GM23338 (cell line): Measurements from ENCODE around the gene SLC25A24. TPM values are rescaled to one million over a fixed set of nuclear protein-coding genes. Genes with fewer than 3 reads are reported as not detected.

Experiments
- ATAC-seq: fragments of 200-7000 bp; cut with Tn5 transposase; 3 replicates; pipeline ENCODE4 v1.9.1; 2020
- DNase-seq: peaks from one replicate; pipeline ENCODE4 v3.0.0-alpha.2; 2015; ENCODE audit warnings: low spot score
- H2AFZ ChIP-seq: fragments of 200-600 bp; sonication (generic); 2 replicates; pipeline ENCODE4 v1.8.0; 2016; ENCODE audit warnings: antibody characterized with exemption, mild to moderate bottlenecking, moderate library complexity
- H3F3A ChIP-seq: fragments of 200-600 bp; sonication (generic); replicated peaks from 2 replicates; pipeline ENCODE4 v1.8.0; 2017; ENCODE audit warnings: antibody characterized with exemption, mixed run types, low read depth
- H3K27ac ChIP-seq: fragments of 200-600 bp; sonication (generic); 2 replicates; pipeline ENCODE4 v1.6.1; 2016; ENCODE audit warnings: low read depth
- H3K27me3 ChIP-seq: fragments of 200-600 bp; sonication (generic); 2 replicates; pipeline ENCODE4 v1.8.0; 2016; ENCODE audit warnings: mild to moderate bottlenecking, mixed run types, moderate library complexity; ENCODE audit not compliant: insufficient read depth
- H3K36me3 ChIP-seq: fragments of 200-600 bp; sonication (generic); 2 replicates; pipeline ENCODE4 v1.8.0; 2016; ENCODE audit warnings: mild to moderate bottlenecking; ENCODE audit not compliant: insufficient read depth
- H3K4me1 ChIP-seq: fragments of 200-600 bp; sonication (generic); 2 replicates; pipeline ENCODE4 v1.8.0; 2016; ENCODE audit warnings: mild to moderate bottlenecking, moderate library complexity; ENCODE audit not compliant: insufficient read depth
- H3K4me2 ChIP-seq: fragments of 200-600 bp; sonication (generic); 2 replicates; pipeline ENCODE4 v1.7.1; 2017; ENCODE audit warnings: mixed run types
- H3K4me3 ChIP-seq: fragments of 200-600 bp; sonication (generic); 2 replicates; pipeline ENCODE4 v1.6.1; 2016; ENCODE audit warnings: mixed run types
- H3K79me2 ChIP-seq: fragments of 200-600 bp; sonication (generic); replicated peaks from 2 replicates; pipeline ENCODE4 v1.8.0; 2017; ENCODE audit warnings: mild to moderate bottlenecking; ENCODE audit not compliant: insufficient read depth
- H3K9me2 ChIP-seq: fragments of 200-600 bp; sonication (generic); 2 replicates; pipeline ENCODE4 v1.8.0; 2017; ENCODE audit not compliant: insufficient read depth
- H4K20me1 ChIP-seq: fragments of 200-600 bp; sonication (generic); replicated peaks from 2 replicates; pipeline ENCODE4 v1.8.0; 2017; ENCODE audit warnings: mild to moderate bottlenecking; ENCODE audit not compliant: insufficient read depth
- H3K27ac Mint-ChIP-seq: 2 replicates; pipeline ENCODE4 v1.8.0; 2020; ENCODE audit warnings: inconsistent platforms, mild to moderate bottlenecking, moderate library complexity, mixed read lengths
- H3K27me3 Mint-ChIP-seq: 3 replicates; pipeline ENCODE4 v1.8.0; 2022; ENCODE audit warnings: low read depth, mild to moderate bottlenecking, moderate library complexity, mixed read lengths, inconsistent platforms; ENCODE audit not compliant: insufficient read depth, poor library complexity
- H3K36me3 Mint-ChIP-seq: 3 replicates; pipeline ENCODE4 v1.8.0; 2021; ENCODE audit warnings: low read depth, mild to moderate bottlenecking, inconsistent platforms, moderate library complexity, mixed read lengths
- H3K4me1 Mint-ChIP-seq: 3 replicates; pipeline ENCODE4 v1.8.0; 2020; ENCODE audit warnings: mild to moderate bottlenecking, inconsistent platforms, mixed read lengths
- H3K4me3 Mint-ChIP-seq: 3 replicates; pipeline ENCODE4 v1.8.0; 2021; ENCODE audit warnings: moderate library complexity, mild to moderate bottlenecking, inconsistent platforms, mixed read lengths
- H3K9me3 Mint-ChIP-seq: 3 replicates; pipeline ENCODE4 v1.8.0; 2020; ENCODE audit warnings: moderate library complexity, mild to moderate bottlenecking, inconsistent platforms, mixed read lengths
- CREB1 ChIP-seq: fragments of 250-450 bp; sonication (Bioruptor Pico); IDR thresholded peaks from 2 replicates; pipeline ENCODE4 v1.5.0; 2020; ENCODE audit warnings: low read depth, mild to moderate bottlenecking, moderate library complexity
- EZH2 ChIP-seq: fragments of 200-600 bp; sonication (generic); IDR thresholded peaks from one replicate; pipeline ENCODE4 v1.8.0; 2017; ENCODE audit warnings: antibody characterized with exemption, mild to moderate bottlenecking, low read depth; ENCODE audit not compliant: unreplicated experiment
- EZH2phosphoT487 ChIP-seq: fragments of 200-600 bp; sonication (generic); IDR thresholded peaks from one replicate; pipeline ENCODE4 v1.8.1; 2018; ENCODE audit warnings: antibody characterized with exemption; ENCODE audit not compliant: unreplicated experiment
- NANOG ChIP-seq: IDR thresholded peaks from 2 replicates; pipeline ENCODE4 v1.6.1; 2016; ENCODE audit warnings: antibody characterized with exemption, borderline replicate concordance
- POLR2AphosphoS5 ChIP-seq: IDR thresholded peaks from 2 replicates; pipeline ENCODE4 v1.6.1; 2016; ENCODE audit warnings: antibody characterized with exemption, low read depth
- polyA plus RNA-seq: library from polyadenylated mRNA; unstranded; fragments of >200 nt; fragmentation: Nextera tagmentation; extraction: Ambion mirVana; gene quantifications from 2 replicates; pipeline ENCODE4 v1.2.1, GENCODE V29; 2016
- total RNA-seq: library from RNA; depleted of rRNA; stranded (reverse); fragments of >200 nt; shearing (Covaris generic); gene quantifications from 2 replicates; pipeline ENCODE4 v1.2.3, GENCODE V29; 2014
- TF ChIP-seq, protein P1 (sequence below): IDR thresholded peaks from 2 replicates; pipeline ENCODE4 v1.6.1; 2016; ENCODE audit warnings: antibody characterized with exemption
- TF ChIP-seq, protein P2 (sequence below): fragments of 250-450 bp; sonication (Bioruptor Pico); IDR thresholded peaks from 2 replicates; pipeline ENCODE4 v1.5.0; 2020; ENCODE audit warnings: mild to moderate bottlenecking, moderate library complexity
- TF ChIP-seq, protein P3 (sequence below), 2 experiments: fragments of 200-600 bp in 1 of 2; sonication (generic) in 1 of 2; conservative IDR thresholded peaks; 2 replicates each; pipeline versions ENCODE4 v1.5.1 to v1.6.1; 2016 to 2017; ENCODE audit warnings: antibody characterized with exemption in 2 of 2, low read depth in 2 of 2, mild to moderate bottlenecking in 2 of 2, moderate library complexity in 1 of 2

SLC25A24 gene
- total and polyA plus RNA-seq, 2 experiments from 2014 or later: 17.4 to 46.0 TPM

GRCh38 chr1:108106775-108107174 is 93.4 kb downstream of the SLC25A24 start:
- Histone ChIP-seq H2AFZ (no peak overlapping the region), H3K4me2 (no peak overlapping the region), H3K79me2 (no peaks in the 10 kb centered on the region), H3K27ac (no peak overlapping the region), H3K4me1 (no peaks in the 10 kb centered on the region), H3K4me3 (no peak overlapping the region), H3K9me2 (no peaks in the 10 kb centered on the region), H3K27me3 (no peaks in the 10 kb centered on the region), H3F3A (no peaks in the 10 kb centered on the region), H3K36me3 (no peaks in the 10 kb centered on the region), H4K20me1 (no peaks in the 10 kb centered on the region)
- Mint-ChIP-seq H3K4me1 (no peaks in the 10 kb centered on the region), H3K4me3 (no peak overlapping the region), H3K36me3 (no peaks in the 10 kb centered on the region), H3K27ac (no peak overlapping the region), H3K9me3 (no peaks in the 10 kb centered on the region), H3K27me3 (no peaks in the 10 kb centered on the region)
- DNase-seq (no peak), ATAC-seq (no peak)
- TF ChIP-seq CREB1: no peak
- TF ChIP-seq, protein P1, sequence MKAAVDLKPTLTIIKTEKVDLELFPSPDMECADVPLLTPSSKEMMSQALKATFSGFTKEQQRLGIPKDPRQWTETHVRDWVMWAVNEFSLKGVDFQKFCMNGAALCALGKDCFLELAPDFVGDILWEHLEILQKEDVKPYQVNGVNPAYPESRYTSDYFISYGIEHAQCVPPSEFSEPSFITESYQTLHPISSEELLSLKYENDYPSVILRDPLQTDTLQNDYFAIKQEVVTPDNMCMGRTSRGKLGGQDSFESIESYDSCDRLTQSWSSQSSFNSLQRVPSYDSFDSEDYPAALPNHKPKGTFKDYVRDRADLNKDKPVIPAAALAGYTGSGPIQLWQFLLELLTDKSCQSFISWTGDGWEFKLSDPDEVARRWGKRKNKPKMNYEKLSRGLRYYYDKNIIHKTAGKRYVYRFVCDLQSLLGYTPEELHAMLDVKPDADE: no peak

DNA sequence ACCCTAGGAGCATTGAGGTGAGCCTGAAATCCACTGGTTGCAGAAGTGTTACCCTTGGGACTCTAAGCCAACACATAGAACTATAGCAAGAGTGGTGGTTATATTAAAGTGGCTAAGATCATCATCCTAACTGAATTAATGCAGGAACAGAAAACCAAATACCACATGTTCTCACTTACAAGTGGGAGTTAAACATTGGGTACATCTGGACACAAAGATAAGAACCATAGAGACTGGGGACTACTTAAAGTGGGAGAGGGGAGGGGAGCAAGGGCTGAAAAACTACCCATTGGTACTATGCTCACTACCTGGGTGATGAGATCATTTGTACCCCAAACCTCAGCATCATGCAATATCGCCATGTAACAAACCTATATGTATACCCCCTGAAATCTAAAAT is 100.0 kb downstream of the SLC25A24 start:
- Mint-ChIP-seq H3K36me3 (no peaks in the 10 kb centered on the region), H3K9me3 (no peaks in the 10 kb centered on the region), H3K27ac (no peak overlapping the region), H3K27me3 (no peaks in the 10 kb centered on the region), H3K4me3 (no peak overlapping the region), H3K4me1 (no peaks in the 10 kb centered on the region)
- Histone ChIP-seq H3K36me3 (no peaks in the 10 kb centered on the region), H3K79me2 (no peaks in the 10 kb centered on the region), H4K20me1 (no peaks in the 10 kb centered on the region; the same call in 1 of the 2 replicates), H3K4me3 (no peak overlapping the region), H3K27ac (no peak overlapping the region), H3K27me3 (no peaks in the 10 kb centered on the region), H2AFZ (no peak overlapping the region), H3K4me1 (no peaks in the 10 kb centered on the region), H3K9me2 (peaks cover 3% of the 10 kb centered on the region; the same call in 1 of the 2 replicates), H3F3A (no peaks in the 10 kb centered on the region), H3K4me2 (no peak overlapping the region)
- DNase-seq (no peak), ATAC-seq (no peak)
- TF ChIP-seq EZH2 (no peak), CREB1 (no peak), EZH2phosphoT487 (no peak), NANOG (no peak), POLR2AphosphoS5 (no peak)
- TF ChIP-seq, protein P2, sequence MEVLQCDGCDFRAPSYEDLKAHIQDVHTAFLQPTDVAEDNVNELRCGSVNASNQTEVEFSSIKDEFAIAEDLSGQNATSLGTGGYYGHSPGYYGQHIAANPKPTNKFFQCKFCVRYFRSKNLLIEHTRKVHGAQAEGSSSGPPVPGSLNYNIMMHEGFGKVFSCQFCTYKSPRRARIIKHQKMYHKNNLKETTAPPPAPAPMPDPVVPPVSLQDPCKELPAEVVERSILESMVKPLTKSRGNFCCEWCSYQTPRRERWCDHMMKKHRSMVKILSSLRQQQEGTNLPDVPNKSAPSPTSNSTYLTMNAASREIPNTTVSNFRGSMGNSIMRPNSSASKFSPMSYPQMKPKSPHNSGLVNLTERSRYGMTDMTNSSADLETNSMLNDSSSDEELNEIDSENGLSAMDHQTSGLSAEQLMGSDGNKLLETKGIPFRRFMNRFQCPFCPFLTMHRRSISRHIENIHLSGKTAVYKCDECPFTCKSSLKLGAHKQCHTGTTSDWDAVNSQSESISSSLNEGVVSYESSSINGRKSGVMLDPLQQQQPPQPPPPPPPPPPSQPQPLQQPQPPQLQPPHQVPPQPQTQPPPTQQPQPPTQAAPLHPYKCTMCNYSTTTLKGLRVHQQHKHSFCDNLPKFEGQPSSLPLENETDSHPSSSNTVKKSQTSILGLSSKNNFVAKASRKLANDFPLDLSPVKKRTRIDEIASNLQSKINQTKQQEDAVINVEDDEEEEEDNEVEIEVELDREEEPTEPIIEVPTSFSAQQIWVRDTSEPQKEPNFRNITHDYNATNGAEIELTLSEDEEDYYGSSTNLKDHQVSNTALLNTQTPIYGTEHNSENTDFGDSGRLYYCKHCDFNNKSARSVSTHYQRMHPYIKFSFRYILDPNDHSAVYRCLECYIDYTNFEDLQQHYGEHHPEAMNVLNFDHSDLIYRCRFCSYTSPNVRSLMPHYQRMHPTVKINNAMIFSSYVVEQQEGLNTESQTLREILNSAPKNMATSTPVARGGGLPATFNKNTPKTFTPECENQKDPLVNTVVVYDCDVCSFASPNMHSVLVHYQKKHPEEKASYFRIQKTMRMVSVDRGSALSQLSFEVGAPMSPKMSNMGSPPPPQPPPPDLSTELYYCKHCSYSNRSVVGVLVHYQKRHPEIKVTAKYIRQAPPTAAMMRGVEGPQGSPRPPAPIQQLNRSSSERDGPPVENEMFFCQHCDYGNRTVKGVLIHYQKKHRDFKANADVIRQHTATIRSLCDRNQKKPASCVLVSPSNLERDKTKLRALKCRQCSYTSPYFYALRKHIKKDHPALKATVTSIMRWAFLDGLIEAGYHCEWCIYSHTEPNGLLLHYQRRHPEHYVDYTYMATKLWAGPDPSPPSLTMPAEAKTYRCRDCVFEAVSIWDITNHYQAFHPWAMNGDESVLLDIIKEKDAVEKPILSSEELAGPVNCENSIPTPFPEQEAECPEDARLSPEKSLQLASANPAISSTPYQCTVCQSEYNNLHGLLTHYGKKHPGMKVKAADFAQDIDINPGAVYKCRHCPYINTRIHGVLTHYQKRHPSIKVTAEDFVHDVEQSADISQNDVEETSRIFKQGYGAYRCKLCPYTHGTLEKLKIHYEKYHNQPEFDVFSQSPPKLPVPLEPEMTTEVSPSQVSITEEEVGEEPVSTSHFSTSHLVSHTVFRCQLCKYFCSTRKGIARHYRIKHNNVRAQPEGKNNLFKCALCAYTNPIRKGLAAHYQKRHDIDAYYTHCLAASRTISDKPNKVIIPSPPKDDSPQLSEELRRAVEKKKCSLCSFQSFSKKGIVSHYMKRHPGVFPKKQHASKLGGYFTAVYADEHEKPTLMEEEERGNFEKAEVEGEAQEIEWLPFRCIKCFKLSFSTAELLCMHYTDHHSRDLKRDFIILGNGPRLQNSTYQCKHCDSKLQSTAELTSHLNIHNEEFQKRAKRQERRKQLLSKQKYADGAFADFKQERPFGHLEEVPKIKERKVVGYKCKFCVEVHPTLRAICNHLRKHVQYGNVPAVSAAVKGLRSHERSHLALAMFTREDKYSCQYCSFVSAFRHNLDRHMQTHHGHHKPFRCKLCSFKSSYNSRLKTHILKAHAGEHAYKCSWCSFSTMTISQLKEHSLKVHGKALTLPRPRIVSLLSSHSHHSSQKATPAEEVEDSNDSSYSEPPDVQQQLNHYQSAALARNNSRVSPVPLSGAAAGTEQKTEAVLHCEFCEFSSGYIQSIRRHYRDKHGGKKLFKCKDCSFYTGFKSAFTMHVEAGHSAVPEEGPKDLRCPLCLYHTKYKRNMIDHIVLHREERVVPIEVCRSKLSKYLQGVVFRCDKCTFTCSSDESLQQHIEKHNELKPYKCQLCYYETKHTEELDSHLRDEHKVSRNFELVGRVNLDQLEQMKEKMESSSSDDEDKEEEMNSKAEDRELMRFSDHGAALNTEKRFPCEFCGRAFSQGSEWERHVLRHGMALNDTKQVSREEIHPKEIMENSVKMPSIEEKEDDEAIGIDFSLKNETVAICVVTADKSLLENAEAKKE: no peak
- TF ChIP-seq, protein P1: no peak
- TF ChIP-seq, protein P3, sequence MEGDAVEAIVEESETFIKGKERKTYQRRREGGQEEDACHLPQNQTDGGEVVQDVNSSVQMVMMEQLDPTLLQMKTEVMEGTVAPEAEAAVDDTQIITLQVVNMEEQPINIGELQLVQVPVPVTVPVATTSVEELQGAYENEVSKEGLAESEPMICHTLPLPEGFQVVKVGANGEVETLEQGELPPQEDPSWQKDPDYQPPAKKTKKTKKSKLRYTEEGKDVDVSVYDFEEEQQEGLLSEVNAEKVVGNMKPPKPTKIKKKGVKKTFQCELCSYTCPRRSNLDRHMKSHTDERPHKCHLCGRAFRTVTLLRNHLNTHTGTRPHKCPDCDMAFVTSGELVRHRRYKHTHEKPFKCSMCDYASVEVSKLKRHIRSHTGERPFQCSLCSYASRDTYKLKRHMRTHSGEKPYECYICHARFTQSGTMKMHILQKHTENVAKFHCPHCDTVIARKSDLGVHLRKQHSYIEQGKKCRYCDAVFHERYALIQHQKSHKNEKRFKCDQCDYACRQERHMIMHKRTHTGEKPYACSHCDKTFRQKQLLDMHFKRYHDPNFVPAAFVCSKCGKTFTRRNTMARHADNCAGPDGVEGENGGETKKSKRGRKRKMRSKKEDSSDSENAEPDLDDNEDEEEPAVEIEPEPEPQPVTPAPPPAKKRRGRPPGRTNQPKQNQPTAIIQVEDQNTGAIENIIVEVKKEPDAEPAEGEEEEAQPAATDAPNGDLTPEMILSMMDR (conservative IDR thresholded peaks at IDR 0.05; ENCODE audit: low read depth in 2 of 2): no peak
